ENCODE results near the gene HPS6.
A peak's percentile ranks its signal among the peaks of the same experiment; 100 is the strongest.

HPS6 gene

DNA sequence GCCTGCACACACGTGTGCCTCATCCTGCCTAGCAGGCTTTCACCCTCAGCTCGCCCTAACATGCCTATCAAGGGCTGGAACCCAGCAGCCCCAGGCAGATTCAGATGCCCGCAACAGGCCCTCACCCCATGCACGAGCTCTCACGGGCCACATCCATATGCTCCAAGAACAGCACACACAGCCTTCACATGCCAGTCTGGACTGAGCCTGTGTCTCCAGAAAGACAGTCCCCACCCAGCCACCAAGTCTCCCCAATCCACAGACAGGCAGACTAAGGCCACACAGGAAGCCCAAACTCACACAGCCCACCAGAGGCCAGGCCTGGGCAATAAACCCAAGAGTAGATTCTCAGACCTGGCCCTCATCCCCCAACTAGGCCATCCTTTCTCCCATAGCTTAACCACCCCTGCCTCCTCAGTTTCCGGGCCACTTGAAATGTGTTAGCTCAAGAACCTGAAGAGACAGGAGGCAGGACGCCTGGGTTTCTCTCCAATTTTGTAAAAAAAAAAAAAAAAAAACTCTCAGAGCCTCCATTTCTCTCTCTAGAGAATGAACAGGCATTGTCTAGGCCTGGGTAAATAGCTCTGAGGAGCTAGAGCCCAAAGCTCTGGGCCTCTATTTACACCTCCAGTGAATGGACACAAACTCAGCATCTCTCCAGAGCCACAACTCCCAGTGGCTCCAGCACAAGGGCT is 48.3 kb downstream of the HPS6 start:
- no peaks in the 10 kb centered on the region for H3K27me3 ChIP-seq (replicated peaks)
- TF ChIP-seq, protein P1, sequence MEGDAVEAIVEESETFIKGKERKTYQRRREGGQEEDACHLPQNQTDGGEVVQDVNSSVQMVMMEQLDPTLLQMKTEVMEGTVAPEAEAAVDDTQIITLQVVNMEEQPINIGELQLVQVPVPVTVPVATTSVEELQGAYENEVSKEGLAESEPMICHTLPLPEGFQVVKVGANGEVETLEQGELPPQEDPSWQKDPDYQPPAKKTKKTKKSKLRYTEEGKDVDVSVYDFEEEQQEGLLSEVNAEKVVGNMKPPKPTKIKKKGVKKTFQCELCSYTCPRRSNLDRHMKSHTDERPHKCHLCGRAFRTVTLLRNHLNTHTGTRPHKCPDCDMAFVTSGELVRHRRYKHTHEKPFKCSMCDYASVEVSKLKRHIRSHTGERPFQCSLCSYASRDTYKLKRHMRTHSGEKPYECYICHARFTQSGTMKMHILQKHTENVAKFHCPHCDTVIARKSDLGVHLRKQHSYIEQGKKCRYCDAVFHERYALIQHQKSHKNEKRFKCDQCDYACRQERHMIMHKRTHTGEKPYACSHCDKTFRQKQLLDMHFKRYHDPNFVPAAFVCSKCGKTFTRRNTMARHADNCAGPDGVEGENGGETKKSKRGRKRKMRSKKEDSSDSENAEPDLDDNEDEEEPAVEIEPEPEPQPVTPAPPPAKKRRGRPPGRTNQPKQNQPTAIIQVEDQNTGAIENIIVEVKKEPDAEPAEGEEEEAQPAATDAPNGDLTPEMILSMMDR (IDR thresholded peaks at IDR 0.05; ENCODE audit: low read depth, low read length, missing control alignments): no peak
- no peak overlapping the region for H3K27ac ChIP-seq
- no peak for DNase-seq
- H3K36me3 ChIP-seq (replicated peaks): peaks cover 30% of the 10 kb centered on the region
- in situ Hi-C loops (cut with HindIII; ENCODE audit: low pct_ligation_motif_present, low sequenced_read_pairs): no loop called here
- peak overlapping the region; percentile 80 for H3K4me3 ChIP-seq (ENCODE audit: low read depth, low read length)

DNA sequence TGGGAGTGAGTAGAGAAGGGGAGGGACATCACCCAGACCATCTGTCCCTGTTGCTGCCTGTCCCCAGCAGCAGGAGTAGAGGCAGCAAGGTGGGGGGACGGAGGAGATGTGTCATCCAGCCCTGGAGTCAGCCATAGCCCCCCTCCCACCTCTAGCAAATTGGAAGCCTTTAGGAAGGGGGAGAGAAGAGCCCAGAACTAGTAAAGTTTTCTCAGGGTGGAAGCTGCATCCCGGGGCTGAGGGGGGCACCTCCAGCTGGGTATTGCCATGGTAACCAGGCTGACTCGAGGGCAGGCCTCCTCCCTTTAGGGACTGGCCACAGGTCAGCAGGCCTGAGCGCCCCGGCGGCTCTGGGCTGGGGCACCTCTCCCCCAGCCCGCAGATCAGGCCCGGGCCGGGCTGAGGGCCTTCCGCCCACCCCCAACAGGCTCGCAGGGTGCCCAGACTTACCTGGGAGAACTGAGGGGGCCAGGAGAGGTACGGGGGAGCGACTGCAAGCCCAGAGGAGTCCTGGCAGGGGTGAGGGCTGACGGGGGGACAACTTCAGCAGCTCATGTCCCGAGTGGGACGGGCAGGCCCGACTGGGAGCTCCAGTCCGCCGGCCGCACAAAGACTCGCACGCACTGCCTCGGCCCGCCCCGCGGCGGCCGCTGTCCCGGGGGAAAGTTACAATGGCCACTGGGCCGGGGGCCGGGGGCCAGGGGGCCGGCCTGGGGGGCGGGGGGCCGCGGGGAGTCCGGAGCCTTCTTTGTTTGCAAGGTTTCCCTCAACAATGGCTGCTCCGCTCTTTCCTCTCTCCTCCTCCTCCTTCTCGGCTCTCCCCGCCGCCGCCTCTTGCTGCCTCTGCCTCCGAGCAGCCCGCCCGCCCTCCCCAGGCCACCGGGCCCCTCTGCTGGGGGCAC is 49.1 kb downstream of the HPS6 start:
- in situ Hi-C loops (cut with HindIII; ENCODE audit: low pct_ligation_motif_present, low sequenced_read_pairs): no loop called here
- H3K27ac ChIP-seq: peak overlapping the region; percentile 43
- no peak for DNase-seq
- H3K36me3 ChIP-seq (replicated peaks): peaks cover 22% of the 10 kb centered on the region
- no peaks in the 10 kb centered on the region for H3K27me3 ChIP-seq (replicated peaks)
- H3K4me3 ChIP-seq (ENCODE audit: low read depth, low read length): peak overlapping the region; percentile 80
- TF ChIP-seq, protein P1 (IDR thresholded peaks at IDR 0.05; ENCODE audit: low read depth, low read length, missing control alignments): no peak

DNA sequence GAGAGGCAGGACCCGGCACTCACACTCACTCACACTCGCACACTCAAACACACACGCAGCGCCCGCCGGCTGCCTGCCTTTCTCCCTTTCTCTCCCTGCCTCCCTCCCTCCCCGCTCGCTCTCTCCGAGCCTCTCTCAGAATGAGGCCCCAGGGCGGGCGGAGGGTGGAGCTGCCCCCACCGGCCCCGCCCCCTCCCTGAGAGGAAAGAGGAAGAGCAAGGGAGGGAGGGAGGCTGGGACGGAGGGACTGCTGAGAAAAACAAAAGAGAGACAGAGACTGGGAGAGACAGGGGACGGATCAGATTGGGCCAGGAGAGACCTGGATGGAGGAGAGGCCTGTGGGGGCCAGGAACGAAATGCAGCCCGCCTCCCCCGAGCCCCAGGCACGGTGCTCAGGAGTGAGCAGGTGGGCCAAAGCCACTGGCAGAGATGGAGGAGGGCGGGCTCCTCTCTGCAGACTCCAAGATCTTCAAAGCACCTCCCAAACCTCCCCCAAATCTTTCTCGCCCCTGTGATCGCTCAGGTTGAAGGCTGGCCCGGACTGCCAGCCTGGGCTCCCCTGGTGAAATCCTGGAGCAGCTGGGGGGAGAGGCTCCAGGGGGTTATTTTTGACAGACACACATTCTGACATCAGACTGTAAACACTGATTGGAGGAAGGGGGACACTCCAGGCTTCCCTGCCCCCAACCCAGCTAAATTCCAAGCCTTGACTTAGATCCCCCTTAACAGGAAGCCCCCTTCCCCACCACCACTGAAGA is 49.9 kb downstream of the HPS6 start:
- Histone ChIP-seq H3K36me3 (replicated peaks) (peaks cover 14% of the 10 kb centered on the region), H3K27ac (peak overlapping the region; percentile 50), H3K27me3 (replicated peaks) (no peaks in the 10 kb centered on the region), H3K4me3 (ENCODE audit: low read depth, low read length) (peak overlapping the region; percentile 80)
- TF ChIP-seq, protein P1 (IDR thresholded peaks at IDR 0.05; ENCODE audit: low read depth, low read length, missing control alignments): no peak
- DNase-seq: peak; percentile 68
- in situ Hi-C loops (cut with HindIII; ENCODE audit: low pct_ligation_motif_present, low sequenced_read_pairs): no loop called here

DNA sequence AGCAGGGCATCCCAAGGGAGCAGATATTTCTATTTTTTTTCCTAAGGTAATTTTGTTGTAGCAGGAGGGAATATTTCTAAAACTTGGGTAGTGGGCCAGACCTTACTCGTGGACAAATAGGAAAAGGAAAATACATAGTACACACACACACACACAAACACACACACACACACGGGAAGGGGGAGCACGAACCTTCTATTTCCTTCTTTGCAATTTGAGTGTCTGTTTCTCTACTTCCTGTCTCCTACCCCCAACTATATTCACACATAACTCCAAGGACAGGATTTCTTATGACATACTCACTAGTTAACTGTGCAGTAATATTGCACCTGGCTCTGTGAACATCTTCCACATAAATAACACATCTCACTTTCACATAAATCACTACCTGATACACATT is 50.6 kb downstream of the HPS6 start:
- DNase-seq: no peak
- TF ChIP-seq, protein P1 (IDR thresholded peaks at IDR 0.05; ENCODE audit: low read depth, low read length, missing control alignments): no peak
- Histone ChIP-seq H3K27ac (no peak overlapping the region), H3K27me3 (replicated peaks) (no peaks in the 10 kb centered on the region), H3K36me3 (replicated peaks) (peaks cover 6% of the 10 kb centered on the region), H3K4me3 (ENCODE audit: low read depth, low read length) (no peak overlapping the region)
- in situ Hi-C loops (cut with HindIII; ENCODE audit: low pct_ligation_motif_present, low sequenced_read_pairs): no loop called here

DNA sequence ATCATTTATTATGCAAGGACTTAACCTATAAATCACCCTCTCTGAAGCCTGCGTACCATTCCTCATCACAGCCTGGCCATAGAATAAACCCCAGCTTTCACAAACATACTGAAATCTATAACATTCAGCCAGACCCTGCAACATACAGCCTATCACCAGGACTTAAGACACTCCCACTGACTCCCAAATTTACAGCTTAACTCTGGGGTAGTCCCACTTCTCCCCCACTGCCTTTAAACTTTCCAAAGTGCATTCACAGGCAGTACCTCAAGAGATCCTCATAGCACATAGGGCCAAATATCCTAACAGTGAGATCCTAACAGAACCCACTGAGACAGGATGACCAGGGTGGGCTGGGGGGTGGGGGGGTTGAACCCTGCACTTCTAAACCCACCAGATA is 51.5 kb downstream of the HPS6 start:
- DNase-seq: no peak
- no peaks in the 10 kb centered on the region for H3K36me3 ChIP-seq (replicated peaks)
- in situ Hi-C loops (cut with HindIII; ENCODE audit: low pct_ligation_motif_present, low sequenced_read_pairs): no loop called here
- TF ChIP-seq, protein P1 (IDR thresholded peaks at IDR 0.05; ENCODE audit: low read depth, low read length, missing control alignments): no peak
- H3K27me3 ChIP-seq (replicated peaks): no peaks in the 10 kb centered on the region
- H3K4me3 ChIP-seq (ENCODE audit: low read depth, low read length): no peak overlapping the region
- H3K27ac ChIP-seq: no peak overlapping the region

Measured in brain microvascular endothelial cell (primary cell).